ENCODE data around the gene HSBP1L1. TPM values are rescaled to one million over a fixed set of nuclear protein-coding genes. Genes with fewer than 3 reads are reported as not detected.

The HSBP1L1 gene
- total and polyA plus RNA-seq, 2 of the 13 experiments (the other 11 are each of a cell fraction or from before 2014, with no cell fraction given), result 22.6 to 45.1 TPM

- TF ChIP-seq ZNF644 (CRISPR knock-in tag; IDR thresholded peaks at IDR 0.05; ENCODE audit: low read depth), result peak; percentile 68; the same call in 1 of the 2 replicates
- no peak for TF ChIP-seq ZNF367 (CRISPR knock-in tag; IDR thresholded peaks at IDR 0.05; ENCODE audit: borderline replicate concordance)
- TF ChIP-seq ZNF589 (CRISPR knock-in tag; conservative IDR thresholded peaks at IDR 0.05), result no peak; the same call in 1 of the 2 replicates
- peak; percentile 92 for TF ChIP-seq HMG20B (CRISPR knock-in tag; conservative IDR thresholded peaks at IDR 0.05)
- TF ChIP-seq ZNF12 (CRISPR knock-in tag; IDR thresholded peaks at IDR 0.05), result 0 out of 2 replicates have a peak, but pooled peaks have one; percentile 6
- peak; percentile 57; the same call in 1 of the 2 replicates for TF ChIP-seq ZNF34 (CRISPR knock-in tag; IDR thresholded peaks at IDR 0.05; ENCODE audit: borderline replicate concordance)
- TF ChIP-seq, protein P1, sequence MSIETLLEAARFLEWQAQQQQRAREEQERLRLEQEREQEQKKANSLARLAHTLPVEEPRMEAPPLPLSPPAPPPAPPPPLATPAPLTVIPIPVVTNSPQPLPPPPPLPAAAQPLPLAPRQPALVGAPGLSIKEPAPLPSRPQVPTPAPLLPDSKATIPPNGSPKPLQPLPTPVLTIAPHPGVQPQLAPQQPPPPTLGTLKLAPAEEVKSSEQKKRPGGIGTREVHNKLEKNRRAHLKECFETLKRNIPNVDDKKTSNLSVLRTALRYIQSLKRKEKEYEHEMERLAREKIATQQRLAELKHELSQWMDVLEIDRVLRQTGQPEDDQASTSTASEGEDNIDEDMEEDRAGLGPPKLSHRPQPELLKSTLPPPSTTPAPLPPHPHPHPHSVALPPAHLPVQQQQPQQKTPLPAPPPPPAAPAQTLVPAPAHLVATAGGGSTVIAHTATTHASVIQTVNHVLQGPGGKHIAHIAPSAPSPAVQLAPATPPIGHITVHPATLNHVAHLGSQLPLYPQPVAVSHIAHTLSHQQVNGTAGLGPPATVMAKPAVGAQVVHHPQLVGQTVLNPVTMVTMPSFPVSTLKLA (IDR thresholded peaks at IDR 0.05), result peak; percentile 61
- TF ChIP-seq MLLT10 (CRISPR knock-in tag; IDR thresholded peaks at IDR 0.05), result no peak
- peak; percentile 39; the same call in 1 of the 2 replicates for TF ChIP-seq ZBTB21 (CRISPR knock-in tag; IDR thresholded peaks at IDR 0.05)
- TF ChIP-seq, protein P2, sequence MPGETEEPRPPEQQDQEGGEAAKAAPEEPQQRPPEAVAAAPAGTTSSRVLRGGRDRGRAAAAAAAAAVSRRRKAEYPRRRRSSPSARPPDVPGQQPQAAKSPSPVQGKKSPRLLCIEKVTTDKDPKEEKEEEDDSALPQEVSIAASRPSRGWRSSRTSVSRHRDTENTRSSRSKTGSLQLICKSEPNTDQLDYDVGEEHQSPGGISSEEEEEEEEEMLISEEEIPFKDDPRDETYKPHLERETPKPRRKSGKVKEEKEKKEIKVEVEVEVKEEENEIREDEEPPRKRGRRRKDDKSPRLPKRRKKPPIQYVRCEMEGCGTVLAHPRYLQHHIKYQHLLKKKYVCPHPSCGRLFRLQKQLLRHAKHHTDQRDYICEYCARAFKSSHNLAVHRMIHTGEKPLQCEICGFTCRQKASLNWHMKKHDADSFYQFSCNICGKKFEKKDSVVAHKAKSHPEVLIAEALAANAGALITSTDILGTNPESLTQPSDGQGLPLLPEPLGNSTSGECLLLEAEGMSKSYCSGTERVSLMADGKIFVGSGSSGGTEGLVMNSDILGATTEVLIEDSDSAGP (CRISPR knock-in tag; IDR thresholded peaks at IDR 0.05; ENCODE audit: borderline replicate concordance), result peak; percentile 16
- TF ChIP-seq MIXL1 (CRISPR knock-in tag; IDR thresholded peaks at IDR 0.05), result peak; percentile 63; the same call in 1 of the 2 replicates
- no peak for TF ChIP-seq MZF1 (CRISPR knock-in tag; IDR thresholded peaks at IDR 0.05; ENCODE audit: borderline replicate concordance)
- TF ChIP-seq HIVEP1 (CRISPR knock-in tag; IDR thresholded peaks at IDR 0.05), result peak; percentile 73; the same call in 1 of the 2 replicates
- TF ChIP-seq, protein P3, sequence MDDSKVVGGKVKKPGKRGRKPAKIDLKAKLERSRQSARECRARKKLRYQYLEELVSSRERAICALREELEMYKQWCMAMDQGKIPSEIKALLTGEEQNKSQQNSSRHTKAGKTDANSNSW (CRISPR knock-in tag; IDR thresholded peaks at IDR 0.05; ENCODE audit: borderline replicate concordance), result no peak
- TF ChIP-seq FOXJ3 (CRISPR knock-in tag; IDR thresholded peaks at IDR 0.05; ENCODE audit: borderline replicate concordance), result peak; percentile 96
- peak; percentile 74 for TF ChIP-seq MED8 (CRISPR knock-in tag; IDR thresholded peaks at IDR 0.05; ENCODE audit: insufficient replicate concordance)
- TF ChIP-seq, protein P4, sequence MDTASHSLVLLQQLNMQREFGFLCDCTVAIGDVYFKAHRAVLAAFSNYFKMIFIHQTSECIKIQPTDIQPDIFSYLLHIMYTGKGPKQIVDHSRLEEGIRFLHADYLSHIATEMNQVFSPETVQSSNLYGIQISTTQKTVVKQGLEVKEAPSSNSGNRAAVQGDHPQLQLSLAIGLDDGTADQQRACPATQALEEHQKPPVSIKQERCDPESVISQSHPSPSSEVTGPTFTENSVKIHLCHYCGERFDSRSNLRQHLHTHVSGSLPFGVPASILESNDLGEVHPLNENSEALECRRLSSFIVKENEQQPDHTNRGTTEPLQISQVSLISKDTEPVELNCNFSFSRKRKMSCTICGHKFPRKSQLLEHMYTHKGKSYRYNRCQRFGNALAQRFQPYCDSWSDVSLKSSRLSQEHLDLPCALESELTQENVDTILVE (CRISPR knock-in tag; IDR thresholded peaks at IDR 0.05), result peak; percentile 49; the same call in 1 of the 2 replicates
- TF ChIP-seq NKX3-1 (CRISPR knock-in tag; IDR thresholded peaks at IDR 0.05), result no peak; the same call in 1 of the 2 replicates
- TF ChIP-seq ZNF678 (CRISPR knock-in tag; IDR thresholded peaks at IDR 0.05), result no peak
- peak; percentile 60; the same call in 1 of the 2 replicates for TF ChIP-seq SP5 (CRISPR knock-in tag; IDR thresholded peaks at IDR 0.05; ENCODE audit: borderline replicate concordance, low read depth)
- TF ChIP-seq, protein P5, sequence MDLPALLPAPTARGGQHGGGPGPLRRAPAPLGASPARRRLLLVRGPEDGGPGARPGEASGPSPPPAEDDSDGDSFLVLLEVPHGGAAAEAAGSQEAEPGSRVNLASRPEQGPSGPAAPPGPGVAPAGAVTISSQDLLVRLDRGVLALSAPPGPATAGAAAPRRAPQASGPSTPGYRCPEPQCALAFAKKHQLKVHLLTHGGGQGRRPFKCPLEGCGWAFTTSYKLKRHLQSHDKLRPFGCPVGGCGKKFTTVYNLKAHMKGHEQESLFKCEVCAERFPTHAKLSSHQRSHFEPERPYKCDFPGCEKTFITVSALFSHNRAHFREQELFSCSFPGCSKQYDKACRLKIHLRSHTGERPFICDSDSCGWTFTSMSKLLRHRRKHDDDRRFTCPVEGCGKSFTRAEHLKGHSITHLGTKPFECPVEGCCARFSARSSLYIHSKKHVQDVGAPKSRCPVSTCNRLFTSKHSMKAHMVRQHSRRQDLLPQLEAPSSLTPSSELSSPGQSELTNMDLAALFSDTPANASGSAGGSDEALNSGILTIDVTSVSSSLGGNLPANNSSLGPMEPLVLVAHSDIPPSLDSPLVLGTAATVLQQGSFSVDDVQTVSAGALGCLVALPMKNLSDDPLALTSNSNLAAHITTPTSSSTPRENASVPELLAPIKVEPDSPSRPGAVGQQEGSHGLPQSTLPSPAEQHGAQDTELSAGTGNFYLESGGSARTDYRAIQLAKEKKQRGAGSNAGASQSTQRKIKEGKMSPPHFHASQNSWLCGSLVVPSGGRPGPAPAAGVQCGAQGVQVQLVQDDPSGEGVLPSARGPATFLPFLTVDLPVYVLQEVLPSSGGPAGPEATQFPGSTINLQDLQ (CRISPR knock-in tag; IDR thresholded peaks at IDR 0.05), result 0 out of 2 replicates have a peak, but pooled peaks have one; percentile 69
- no peak for TF ChIP-seq ZFP36L2 (CRISPR knock-in tag; IDR thresholded peaks at IDR 0.05)
- TF ChIP-seq RCOR2 (CRISPR knock-in tag; IDR thresholded peaks at IDR 0.05), result peak; percentile 96
Observed at GRCh38 chr18:79934311-79935097, 29.9 kb upstream of the HSBP1L1 start (continued).

All from HepG2 (cell line).